Neural crest cell (in vitro differentiated cells): ENCODE data around the gene FSIP1. TPM values are rescaled to one million over a fixed set of nuclear protein-coding genes. Genes with fewer than 3 reads are reported as not detected.

Source experiments
- DNase-seq: peaks from one replicate; pipeline ENCODE4 v3.0.0; 2021; ENCODE audit warnings: low read depth, mixed read lengths, low spot score
- H3K27ac Mint-ChIP-seq: one replicate; pipeline ENCODE4 v1.8.0; 2021; ENCODE audit warnings: mild to moderate bottlenecking, mixed read lengths; ENCODE audit not compliant: unreplicated experiment
- H3K27me3 Mint-ChIP-seq: 2 replicates; pipeline ENCODE4 v1.8.0; 2021; ENCODE audit warnings: low read depth, mild to moderate bottlenecking, mixed read lengths
- H3K36me3 Mint-ChIP-seq: 2 replicates; pipeline ENCODE4 v1.8.0; 2021; ENCODE audit warnings: low read depth, mild to moderate bottlenecking, mixed read lengths
- H3K4me1 Mint-ChIP-seq: 2 replicates; pipeline ENCODE4 v1.8.0; 2021; ENCODE audit warnings: mixed read lengths
- H3K4me3 Mint-ChIP-seq: one replicate; pipeline ENCODE4 v1.8.0; 2021; ENCODE audit warnings: mild to moderate bottlenecking, mixed read lengths
- H3K9me3 Mint-ChIP-seq: 2 replicates; pipeline ENCODE4 v1.8.0; 2021; ENCODE audit warnings: mixed read lengths
- CTCF ChIP-seq: fragments of 200-600 bp; sonication (generic); conservative IDR thresholded peaks from 2 replicates; pipeline ENCODE4 v1.5.0; 2021; ENCODE audit warnings: antibody characterized with exemption, mild to moderate bottlenecking
- total RNA-seq: library from RNA; stranded (reverse); gene quantifications from 2 replicates; pipeline ENCODE4 v1.2.1, GENCODE V29; 2021

FSIP1 gene
- total RNA-seq, 1 donor from 2014 or later, result 8.1 TPM

DNA sequence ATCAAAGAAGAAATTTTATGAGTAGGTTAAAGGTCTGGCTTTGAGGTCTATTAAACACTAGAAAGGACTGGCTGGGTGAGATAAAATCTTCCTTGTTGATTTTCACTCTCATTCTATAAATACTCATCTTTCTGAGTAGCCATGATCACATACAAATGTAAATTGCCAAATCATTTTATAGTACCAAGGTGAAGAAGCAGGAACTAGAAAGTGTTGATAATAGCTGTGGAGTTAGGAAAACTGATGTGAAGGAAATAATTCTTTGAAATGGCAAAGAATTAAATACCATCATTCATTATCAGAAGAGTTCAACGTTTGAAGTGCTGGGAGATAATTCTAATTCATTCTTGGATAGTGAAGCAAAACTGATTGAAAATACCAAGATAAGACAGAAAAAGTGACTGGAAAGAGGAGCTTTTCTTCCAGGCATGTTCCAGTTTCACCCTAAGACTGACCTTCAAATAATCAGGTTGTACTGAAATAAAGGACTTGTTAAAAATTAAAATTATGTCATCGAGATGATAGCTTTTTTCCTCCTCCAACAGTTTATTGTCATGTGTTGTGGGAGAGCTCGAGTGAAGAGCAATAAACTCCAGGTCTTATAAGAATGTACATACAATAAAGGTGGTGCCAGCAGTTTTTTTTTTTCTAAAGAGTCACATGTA is 184.3 kb downstream of the FSIP1 start:
- no peak for TF ChIP-seq CTCF
- no peak overlapping the region for H3K4me3 Mint-ChIP-seq
- no peak for DNase-seq
- no peak overlapping the region for H3K27ac Mint-ChIP-seq
- H3K4me1 Mint-ChIP-seq, result peaks cover 6% of the 10 kb centered on the region
- H3K27me3 Mint-ChIP-seq, result no peaks in the 10 kb centered on the region
- peaks cover 8% of the 10 kb centered on the region for H3K36me3 Mint-ChIP-seq
- H3K9me3 Mint-ChIP-seq, result no peaks in the 10 kb centered on the region

- H3K9me3 Mint-ChIP-seq, result no peaks in the 10 kb centered on the region
- peaks cover 11% of the 10 kb centered on the region for H3K36me3 Mint-ChIP-seq
- no peak for DNase-seq
- peak overlapping the region; percentile 68 for H3K27ac Mint-ChIP-seq
- H3K27me3 Mint-ChIP-seq, result no peaks in the 10 kb centered on the region
- H3K4me1 Mint-ChIP-seq, result peaks cover 6% of the 10 kb centered on the region
- no peak overlapping the region for H3K4me3 Mint-ChIP-seq
- TF ChIP-seq CTCF, result no peak
These were observed 184.9 kb downstream of the FSIP1 start for GRCh38 chr15:39597751-39598185.

GRCh38 chr15:39597336-39597735 is 185.3 kb downstream of the FSIP1 start:
- TF ChIP-seq CTCF, result no peak
- H3K9me3 Mint-ChIP-seq, result no peaks in the 10 kb centered on the region
- peaks cover 15% of the 10 kb centered on the region for H3K36me3 Mint-ChIP-seq

DNA sequence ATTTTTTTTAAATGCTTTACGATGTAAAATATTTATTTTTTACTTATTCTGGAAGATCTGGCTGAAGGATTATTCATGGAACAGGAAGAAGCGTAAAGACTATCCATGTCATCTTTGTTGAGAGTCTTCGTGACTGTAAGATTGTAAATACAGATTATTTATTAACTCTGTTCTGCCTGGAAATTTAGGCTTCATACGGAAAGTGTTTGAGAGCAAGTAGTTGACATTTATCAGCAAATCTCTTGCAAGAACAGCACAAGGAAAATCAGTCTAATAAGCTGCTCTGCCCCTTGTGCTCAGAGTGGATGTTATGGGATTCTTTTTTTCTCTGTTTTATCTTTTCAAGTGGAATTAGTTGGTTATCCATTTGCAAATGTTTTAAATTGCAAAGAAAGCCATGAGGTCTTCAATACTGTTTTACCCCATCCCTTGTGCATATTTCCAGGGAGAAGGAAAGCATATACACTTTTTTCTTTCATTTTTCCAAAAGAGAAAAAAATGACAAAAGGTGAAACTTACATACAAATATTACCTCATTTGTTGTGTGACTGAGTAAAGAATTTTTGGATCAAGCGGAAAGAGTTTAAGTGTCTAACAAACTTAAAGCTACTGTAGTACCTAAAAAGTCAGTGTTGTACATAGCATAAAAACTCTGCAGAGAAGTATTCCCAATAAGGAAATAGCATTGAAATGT is 186.1 kb downstream of the FSIP1 start:
- no peak for DNase-seq
- H3K36me3 Mint-ChIP-seq, result peaks cover 15% of the 10 kb centered on the region
- no peak overlapping the region for H3K4me3 Mint-ChIP-seq
- H3K9me3 Mint-ChIP-seq, result no peaks in the 10 kb centered on the region
- no peaks in the 10 kb centered on the region for H3K27me3 Mint-ChIP-seq
- H3K27ac Mint-ChIP-seq, result no peak overlapping the region
- no peak for TF ChIP-seq CTCF
- H3K4me1 Mint-ChIP-seq, result peaks cover 6% of the 10 kb centered on the region

More at GRCh38 chr15:39597336-39597735, 185.3 kb downstream of the FSIP1 start:
- Mint-ChIP-seq H3K27me3 (no peaks in the 10 kb centered on the region), H3K4me1 (peaks cover 6% of the 10 kb centered on the region), H3K27ac (no peak overlapping the region), H3K4me3 (no peak overlapping the region)
- DNase-seq, result no peak

DNA sequence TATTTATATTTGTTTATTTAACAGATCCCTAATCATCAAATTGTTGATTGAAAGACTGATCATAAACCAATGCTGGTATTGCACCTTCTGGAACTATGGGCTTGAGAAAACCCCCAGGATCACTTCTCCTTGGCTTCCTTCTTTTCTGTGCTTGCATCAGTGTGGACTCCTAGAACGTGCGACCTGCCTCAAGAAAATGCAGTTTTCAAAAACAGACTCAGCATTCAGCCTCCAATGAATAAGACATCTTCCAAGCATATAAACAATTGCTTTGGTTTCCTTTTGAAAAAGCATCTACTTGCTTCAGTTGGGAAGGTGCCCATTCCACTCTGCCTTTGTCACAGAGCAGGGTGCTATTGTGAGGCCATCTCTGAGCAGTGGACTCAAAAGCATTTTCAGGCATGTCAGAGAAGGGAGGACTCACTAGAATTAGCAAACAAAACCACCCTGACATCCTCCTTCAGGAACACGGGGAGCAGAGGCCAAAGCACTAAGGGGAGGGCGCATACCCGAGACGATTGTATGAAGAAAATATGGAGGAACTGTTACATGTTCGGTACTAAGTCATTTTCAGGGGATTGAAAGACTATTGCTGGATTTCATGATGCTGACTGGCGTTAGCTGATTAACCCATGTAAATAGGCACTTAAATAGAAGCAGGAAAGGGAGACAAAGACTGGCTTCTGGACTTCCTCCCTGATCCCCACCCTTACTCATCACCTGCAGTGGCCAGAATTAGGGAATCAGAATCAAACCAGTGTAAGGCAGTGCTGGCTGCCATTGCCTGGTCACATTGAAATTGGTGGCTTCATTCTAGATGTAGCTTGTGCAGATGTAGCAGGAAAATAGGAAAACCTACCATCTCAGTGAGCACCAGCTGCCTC is 187.1 kb downstream of the FSIP1 start:
- no peak overlapping the region for H3K27ac Mint-ChIP-seq
- DNase-seq, result no peak
- H3K4me3 Mint-ChIP-seq, result no peak overlapping the region
- no peak for TF ChIP-seq CTCF
- H3K4me1 Mint-ChIP-seq, result peaks cover 6% of the 10 kb centered on the region
- no peaks in the 10 kb centered on the region for H3K27me3 Mint-ChIP-seq
- H3K9me3 Mint-ChIP-seq, result no peaks in the 10 kb centered on the region
- peaks cover 18% of the 10 kb centered on the region for H3K36me3 Mint-ChIP-seq
